HCT116 (cell line): Measurements from ENCODE around the gene RBM19. TPM values are rescaled to one million over a fixed set of nuclear protein-coding genes. Genes with fewer than 3 reads are reported as not detected.

ENCODE experiments used
- ATAC-seq: fragments of 200-7000 bp; cut with Tn5 transposase; 2 replicates; pipeline ENCODE4 v1.9.1; 2020; ENCODE audit warnings: mild to moderate bottlenecking, moderate library complexity
- BruUV-seq: library from RNA; stranded (reverse); fragments of 400-500 nt; replicated peaks from 2 replicates; lab custom pipeline; 2021; lab: Mats Ljungman, UMichigan
- CTCF ChIA-PET: fragments of 300-600 bp; sonication (Branson Sonifier 250); formaldehyde crosslinking; loops from one replicate; lab custom pipeline; 2021; ENCODE audit warnings: antibody characterized with exemption; lab: Charles Lee
- POLR2A ChIA-PET: fragments of 300-600, 350-600 bp; sonication (Branson Sonifier 250); formaldehyde crosslinking; loops from one replicate; lab custom pipeline; 2021; ENCODE audit warnings: antibody characterized with exemption; lab: Charles Lee
- RAD21 ChIA-PET, 2 experiments: fragments of 300-600 bp; sonication (Branson Sonifier 250); formaldehyde crosslinking; loops; one replicate each; lab custom pipeline; 2023; ENCODE audit warnings: low total read pairs in 2 of 2; ENCODE audit not compliant: uncharacterized antibody in 2 of 2, unreplicated experiment in 2 of 2, low non-redundant PET in 1 of 2; lab: Charles Lee
- DNase-seq: peaks from one replicate; pipeline ENCODE4 v3.0.0-alpha.2; 2010; ENCODE audit warnings: low read depth, low spot score
- H2AFZ ChIP-seq: fragments of 200-600 bp; shearing (Covaris generic), sonication (generic); 2 replicates; pipeline ENCODE4 v1.6.1; 2017; ENCODE audit warnings: low read depth, mixed run types, mixed read lengths, antibody characterized with exemption, low read length; ENCODE audit not compliant: poor library complexity, severe bottlenecking
- H3K27ac ChIP-seq: 2 replicates; pipeline ENCODE4 v1.5.1; 2012; ENCODE audit warnings: low read depth, low read length
- H3K27me3 ChIP-seq: fragments of 200-600 bp; sonication (generic); 2 replicates; pipeline ENCODE4 v1.6.1; 2016; ENCODE audit warnings: mixed run types, low read length, mixed read lengths; ENCODE audit not compliant: insufficient read depth
- H3K36me3 ChIP-seq, 2 experiments: fragments of 200-500 bp in 1 of 2; fragments of 200-600 bp in 1 of 2; sonication (Bioruptor generic) in 1 of 2; sonication (generic) in 1 of 2; 2 replicates each; pipeline versions ENCODE4 v1.5.1 to v1.6.1; 2014 to 2016; ENCODE audit warnings: low read length in 2 of 2, inconsistent platforms in 1 of 2, mixed read lengths in 1 of 2, mixed run types in 1 of 2; ENCODE audit not compliant: insufficient read depth in 2 of 2, control insufficient read depth in 1 of 2
- H3K4me1 ChIP-seq, 2 experiments: fragments of 200-600 bp in 1 of 2; sonication (generic) in 1 of 2; 2 replicates each; pipeline versions ENCODE4 v1.5.1 to v1.6.1; 2012 to 2017; ENCODE audit warnings: low read length in 2 of 2, inconsistent platforms in 1 of 2, mild to moderate bottlenecking in 1 of 2, mixed read lengths in 1 of 2, mixed run types in 1 of 2, moderate library complexity in 1 of 2; ENCODE audit not compliant: insufficient read depth in 2 of 2, control insufficient read depth in 1 of 2
- H3K4me2 ChIP-seq: fragments of 200-600 bp; sonication (generic); 2 replicates; pipeline ENCODE4 v1.6.1; 2017; ENCODE audit warnings: mixed run types, low read length, mixed read lengths
- H3K4me3 ChIP-seq, 2 experiments: fragments of 200-600 bp in 1 of 2; sonication (generic) in 1 of 2; replicated peaks in 1 of 2; 2 replicates each; pipeline ENCODE4 v1.5.1; 2011 to 2016; ENCODE audit warnings: low read length in 2 of 2, control low read depth in 1 of 2, low read depth in 1 of 2, mild to moderate bottlenecking in 1 of 2, mixed read lengths in 1 of 2, mixed run types in 1 of 2
- H3K79me2 ChIP-seq: fragments of 200-600 bp; sonication (generic); 2 replicates; pipeline ENCODE4 v1.6.1; 2017; ENCODE audit warnings: mild to moderate bottlenecking, mixed run types, low read length, moderate library complexity, mixed read lengths; ENCODE audit not compliant: insufficient read depth
- H3K9ac ChIP-seq: fragments of 200-600 bp; sonication (generic); 2 replicates; pipeline ENCODE4 v1.6.1; 2016; ENCODE audit warnings: low read length, mixed read lengths
- H3K9me2 ChIP-seq: fragments of 200-600 bp; sonication (generic), shearing (Covaris generic); 2 replicates; pipeline ENCODE4 v1.6.1; 2017; ENCODE audit warnings: mixed run types, mild to moderate bottlenecking, moderate library complexity; ENCODE audit not compliant: insufficient read depth
- H3K9me3 ChIP-seq, 2 experiments: fragments of 200-500 bp in 1 of 2; fragments of 200-600 bp in 1 of 2; sonication (Bioruptor generic) in 1 of 2; sonication (generic) in 1 of 2; 2 replicates each; pipeline ENCODE4 v1.6.1; 2014 to 2017; ENCODE audit warnings: low read length in 2 of 2, mixed read lengths in 2 of 2, inconsistent platforms in 1 of 2, low read depth in 1 of 2, mild to moderate bottlenecking in 1 of 2, mixed run types in 1 of 2, moderate library complexity in 1 of 2; ENCODE audit not compliant: control insufficient read depth in 1 of 2, insufficient read depth in 1 of 2
- H4K20me1 ChIP-seq: fragments of 200-600 bp; sonication (generic), shearing (Covaris generic); 2 replicates; pipeline ENCODE4 v1.6.1; 2017; ENCODE audit warnings: mixed run types, mild to moderate bottlenecking, moderate library complexity; ENCODE audit not compliant: insufficient read depth
- ATF3 ChIP-seq: IDR thresholded peaks from 2 replicates; pipeline ENCODE4 v1.6.1; 2012
- CBX3 ChIP-seq: IDR thresholded peaks from 2 replicates; pipeline ENCODE4 v1.6.1; 2012; ENCODE audit warnings: low read depth
- CEBPB ChIP-seq: IDR thresholded peaks from 2 replicates; pipeline ENCODE4 v1.6.1; 2012; ENCODE audit warnings: low read depth
- EGR1 ChIP-seq: IDR thresholded peaks from 2 replicates; pipeline ENCODE4 v1.6.1; 2012; ENCODE audit warnings: low read depth
- ELF1 ChIP-seq: IDR thresholded peaks from 2 replicates; pipeline ENCODE4 v1.6.1; 2012; ENCODE audit warnings: low read depth, borderline replicate concordance
- EZH2phosphoT487 ChIP-seq: fragments of 200-600 bp; IDR thresholded peaks from 2 replicates; pipeline ENCODE4 v1.6.1; 2018; ENCODE audit warnings: antibody characterized with exemption, borderline replicate concordance
- JUND ChIP-seq: IDR thresholded peaks from 2 replicates; pipeline ENCODE4 v1.6.1; 2012
- MAX ChIP-seq: IDR thresholded peaks from 2 replicates; pipeline ENCODE4 v1.6.1; 2012
- POLR2A ChIP-seq: IDR thresholded peaks from 2 replicates; pipeline ENCODE4 v1.7.0; 2011; ENCODE audit warnings: borderline replicate concordance; ENCODE audit not compliant: insufficient read depth, insufficient read length; ENCODE audit errors: extremely low read depth
- POLR2AphosphoS5 ChIP-seq: IDR thresholded peaks from 2 replicates; pipeline ENCODE4 v1.6.1; 2011; ENCODE audit warnings: mild to moderate bottlenecking, low read depth, low read length, moderate library complexity
- RAD21 ChIP-seq: IDR thresholded peaks from 2 replicates; pipeline ENCODE4 v1.6.1; 2012; ENCODE audit warnings: low read depth, mild to moderate bottlenecking
- REST ChIP-seq: IDR thresholded peaks from 2 replicates; pipeline ENCODE4 v1.6.1; 2012; ENCODE audit warnings: low read depth
- SIN3A ChIP-seq: IDR thresholded peaks from 2 replicates; pipeline ENCODE4 v1.6.1; 2012; ENCODE audit warnings: low read depth
- TCF7L2 ChIP-seq: IDR thresholded peaks from 2 replicates; pipeline ENCODE4 v1.7.0; 2011; ENCODE audit warnings: borderline replicate concordance, inconsistent platforms; ENCODE audit not compliant: insufficient read depth, insufficient read length; ENCODE audit errors: extremely low read depth
- ZBTB33 ChIP-seq: IDR thresholded peaks from 2 replicates; pipeline ENCODE4 v1.6.1; 2011; ENCODE audit warnings: mild to moderate bottlenecking, low read length, moderate library complexity; ENCODE audit not compliant: insufficient replicate concordance; ENCODE audit errors: extremely low read depth
- intact Hi-C: fragments of 100-400 bp; cut with micrococcal nuclease; formaldehyde crosslinking; loops from 2 replicates; pipeline ENCODE4 v1.10.0; 2022
- total RNA-seq: library from RNA; stranded (reverse); gene quantifications from one replicate; pipeline ENCODE4 v1.2.1, GENCODE V29; 2021; ENCODE audit not compliant: unreplicated experiment

The RBM19 gene
- total RNA-seq, 1 experiment from 2014 or later, result 30.7 TPM

GRCh38 chr12:113946175-113946574 lies 19.9 kb downstream of the RBM19 start (continued):
- TF ChIP-seq ZBTB33, result no peak
- no peak for TF ChIP-seq JUND
- TF ChIP-seq EGR1, result no peak
- no peak for TF ChIP-seq ATF3
- no peak for TF ChIP-seq POLR2AphosphoS5
- TF ChIP-seq ELF1, result no peak

DNA sequence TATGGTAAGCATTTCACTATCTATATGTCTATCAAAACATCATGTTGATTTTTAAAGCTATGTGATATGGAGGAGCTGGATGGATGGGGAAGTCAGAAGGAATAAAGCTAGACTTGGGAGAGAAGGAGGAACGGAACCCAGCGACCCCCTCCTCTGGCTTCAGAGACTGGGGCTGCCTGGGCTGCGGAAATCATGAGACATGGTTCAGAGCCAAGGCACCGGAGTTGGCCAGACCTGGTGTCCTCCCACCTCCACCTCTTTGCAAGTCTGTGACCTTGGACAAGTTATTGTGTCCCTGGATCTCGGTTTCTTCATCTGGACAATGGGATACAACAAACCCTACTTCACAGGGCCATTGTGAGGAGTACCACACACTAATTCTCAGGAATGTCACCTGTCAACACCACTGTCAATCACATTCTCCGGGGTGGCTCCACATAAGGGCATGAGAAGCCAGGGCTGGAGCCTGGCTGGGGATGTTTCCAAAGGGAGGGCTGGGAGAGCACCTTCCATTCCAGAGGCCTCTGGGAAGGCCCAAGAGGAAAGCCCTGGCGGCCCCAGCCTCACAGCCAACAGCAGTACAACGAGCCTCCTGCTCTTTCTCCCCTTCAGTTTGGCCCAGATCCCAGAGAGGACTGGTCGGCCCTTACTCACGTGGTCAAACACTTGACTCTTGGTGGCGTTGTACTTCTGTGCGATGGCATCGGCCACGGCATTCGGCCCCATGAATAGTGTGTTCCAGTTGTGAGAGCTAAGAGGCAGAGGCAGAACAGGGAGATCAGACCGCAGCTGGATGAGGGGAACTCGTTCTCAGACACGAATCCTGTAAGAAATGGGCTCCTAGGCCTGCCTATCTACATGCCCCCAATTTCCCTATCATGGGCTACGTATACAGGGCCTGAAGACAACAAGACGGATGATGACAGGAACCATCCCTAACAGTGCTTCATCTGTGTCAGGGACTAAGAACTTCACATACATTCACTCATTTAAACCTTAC lies 20.7 kb downstream of the RBM19 start:
- no peaks in the 10 kb centered on the region for H3K9me3 ChIP-seq
- POLR2A ChIA-PET, result no interaction called here
- no TSS peak for BruUV-seq
- no peak for ATAC-seq
- no peak overlapping the region for H3K27ac ChIP-seq
- no peak overlapping the region for H3K4me2 ChIP-seq
- H3K4me1 ChIP-seq, result no peaks in the 10 kb centered on the region
- no peaks in the 10 kb centered on the region for H4K20me1 ChIP-seq
- H2AFZ ChIP-seq, result no peak overlapping the region
- H3K9ac ChIP-seq, result no peak overlapping the region
- RAD21 ChIA-PET, result no interaction called here
- H3K27me3 ChIP-seq, result no peaks in the 10 kb centered on the region
- H3K4me3 ChIP-seq, result no peak overlapping the region
- TF ChIP-seq RAD21, result no peak
- no peak for TF ChIP-seq REST
- no peak for TF ChIP-seq POLR2A
- no peak for TF ChIP-seq SIN3A
- no peak for TF ChIP-seq CEBPB
- no peak for TF ChIP-seq MAX
- no peak for TF ChIP-seq EZH2phosphoT487
- TF ChIP-seq CBX3, result no peak
- no peak for TF ChIP-seq JUND
- no peak for TF ChIP-seq TCF7L2
- TF ChIP-seq EGR1, result no peak
- TF ChIP-seq ZBTB33, result no peak
- no peaks in the 10 kb centered on the region for H3K79me2 ChIP-seq
- CTCF ChIA-PET, result no interaction called here
- no peak for DNase-seq
- H3K9me2 ChIP-seq, result no peaks in the 10 kb centered on the region
- intact Hi-C loops, result no loop called here
- H3K36me3 ChIP-seq, result peaks cover 28% of the 10 kb centered on the region in 2 experiments
